ENCODE measurements around the gene AKT3. TPM values are rescaled to one million over a fixed set of nuclear protein-coding genes. Genes with fewer than 3 reads are reported as not detected.

The AKT3 gene
- total RNA-seq, 2 experiments from 2014 or later, result 80.4 to 88.5 TPM

DNA sequence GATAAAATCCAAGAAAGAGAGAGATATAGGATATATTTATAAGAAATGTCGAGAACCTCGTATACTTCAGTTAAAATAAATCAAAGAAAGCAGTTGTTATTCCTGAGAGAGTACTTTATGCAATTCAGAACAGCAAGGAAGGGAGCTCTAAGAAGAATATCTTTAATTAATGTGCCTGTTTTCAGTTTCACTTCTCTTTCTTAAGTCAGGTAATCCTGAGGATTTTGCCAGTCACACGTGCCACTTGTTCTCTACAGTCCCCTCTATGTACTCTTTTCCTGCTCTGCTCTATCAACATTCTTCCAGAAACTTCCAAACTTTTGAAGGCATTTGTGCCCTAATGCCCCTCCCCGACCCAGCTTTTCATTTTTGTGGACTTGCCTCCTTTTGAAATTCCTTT lies 211.9 kb downstream of the AKT3 start:
- Mint-ChIP-seq H3K9me3 (no peaks in the 10 kb centered on the region), H3K36me3 (ENCODE audit: low read depth) (peaks cover 90% of the 10 kb centered on the region), H3K4me3 (no peak overlapping the region), H3K27me3 (no peaks in the 10 kb centered on the region), H3K27ac (no peak overlapping the region), H3K4me1 (ENCODE audit: low read depth) (peaks cover 7% of the 10 kb centered on the region)
- peaks cover 18% of the 10 kb centered on the region for H3K36me3 ChIP-seq (ENCODE audit: insufficient read depth, low read length)
- H3K4me1 ChIP-seq (ENCODE audit: insufficient read depth, low read length), result no peaks in the 10 kb centered on the region
- DNase-seq, result no peak
- intact Hi-C loops (cut with DNase I, micrococcal nuclease), result no loop called here
- ChIA-PET POLR2A (no interaction called here), CTCF (no interaction called here)
- peaks cover 0 to 8% of the 10 kb centered on the region in 2 experiments for H3K9me3 ChIP-seq (ENCODE audit: control insufficient read depth in 1 of 2, insufficient read depth in 1 of 2, low read length in 2 of 2)
- H3K4me3 ChIP-seq (ENCODE audit: low read length), result no peak overlapping the region
- H3K27ac ChIP-seq (ENCODE audit: low read depth in 1 of 2, low read length in 2 of 2), result no peak overlapping the region
- no peak for ATAC-seq (ENCODE audit: poor library complexity)
- H3K27me3 ChIP-seq (ENCODE audit: control insufficient read depth in 1 of 2, insufficient read depth in 2 of 2, low read length in 2 of 2), result no peaks in the 10 kb centered on the region
- TF ChIP-seq, protein P1, sequence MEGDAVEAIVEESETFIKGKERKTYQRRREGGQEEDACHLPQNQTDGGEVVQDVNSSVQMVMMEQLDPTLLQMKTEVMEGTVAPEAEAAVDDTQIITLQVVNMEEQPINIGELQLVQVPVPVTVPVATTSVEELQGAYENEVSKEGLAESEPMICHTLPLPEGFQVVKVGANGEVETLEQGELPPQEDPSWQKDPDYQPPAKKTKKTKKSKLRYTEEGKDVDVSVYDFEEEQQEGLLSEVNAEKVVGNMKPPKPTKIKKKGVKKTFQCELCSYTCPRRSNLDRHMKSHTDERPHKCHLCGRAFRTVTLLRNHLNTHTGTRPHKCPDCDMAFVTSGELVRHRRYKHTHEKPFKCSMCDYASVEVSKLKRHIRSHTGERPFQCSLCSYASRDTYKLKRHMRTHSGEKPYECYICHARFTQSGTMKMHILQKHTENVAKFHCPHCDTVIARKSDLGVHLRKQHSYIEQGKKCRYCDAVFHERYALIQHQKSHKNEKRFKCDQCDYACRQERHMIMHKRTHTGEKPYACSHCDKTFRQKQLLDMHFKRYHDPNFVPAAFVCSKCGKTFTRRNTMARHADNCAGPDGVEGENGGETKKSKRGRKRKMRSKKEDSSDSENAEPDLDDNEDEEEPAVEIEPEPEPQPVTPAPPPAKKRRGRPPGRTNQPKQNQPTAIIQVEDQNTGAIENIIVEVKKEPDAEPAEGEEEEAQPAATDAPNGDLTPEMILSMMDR (IDR thresholded peaks at IDR 0.05), result no peak

DNA sequence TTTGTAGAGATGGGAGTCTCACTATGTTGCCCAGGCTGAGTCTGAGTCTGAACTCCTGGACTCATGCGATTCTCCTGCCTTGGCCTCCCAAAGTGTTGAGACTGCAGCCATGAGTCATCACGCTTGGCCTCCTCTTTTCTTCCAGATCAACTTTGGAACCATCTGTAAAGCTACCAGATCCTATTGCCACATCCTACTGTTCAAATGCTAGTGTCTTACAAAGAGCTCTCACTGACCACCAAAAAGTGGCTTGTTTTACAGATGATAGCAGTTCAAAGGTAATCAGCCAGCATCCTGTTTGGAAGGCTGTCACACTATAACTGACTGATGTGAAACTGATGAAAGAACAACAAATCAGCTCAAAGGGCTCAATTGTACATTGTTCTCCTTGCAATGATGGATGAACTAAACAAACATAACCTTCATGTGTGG lies 221.6 kb downstream of the AKT3 start:
- Histone ChIP-seq H3K27me3 (ENCODE audit: control insufficient read depth in 1 of 2, insufficient read depth in 2 of 2, low read length in 2 of 2) (no peaks in the 10 kb centered on the region), H3K4me3 (ENCODE audit: low read length) (no peak overlapping the region), H3K36me3 (ENCODE audit: insufficient read depth, low read length) (peaks cover 64% of the 10 kb centered on the region), H3K4me1 (ENCODE audit: insufficient read depth, low read length) (no peaks in the 10 kb centered on the region), H3K27ac (ENCODE audit: low read depth in 1 of 2, low read length in 2 of 2) (no peak overlapping the region), H3K9me3 (ENCODE audit: control insufficient read depth in 1 of 2, insufficient read depth in 1 of 2, low read length in 2 of 2) (peaks cover 4 to 6% of the 10 kb centered on the region in 2 experiments)
- H3K27me3 Mint-ChIP-seq, result no peaks in the 10 kb centered on the region
- peaks cover 10% of the 10 kb centered on the region for H3K9me3 Mint-ChIP-seq
- ATAC-seq (ENCODE audit: poor library complexity) (no peak), DNase-seq (no peak)
- CTCF ChIA-PET, result no interaction called here
- intact Hi-C loops (cut with DNase I, micrococcal nuclease), result no loop called here
- no peaks in the 10 kb centered on the region for H3K4me1 Mint-ChIP-seq (ENCODE audit: low read depth)
- no peak overlapping the region for H3K4me3 Mint-ChIP-seq
- H3K36me3 Mint-ChIP-seq (ENCODE audit: low read depth), result peaks cover 99% of the 10 kb centered on the region
- H3K27ac Mint-ChIP-seq, result no peak overlapping the region
- TF ChIP-seq, protein P1 (IDR thresholded peaks at IDR 0.05), result no peak
- POLR2A ChIA-PET, result no interaction called here

DNA sequence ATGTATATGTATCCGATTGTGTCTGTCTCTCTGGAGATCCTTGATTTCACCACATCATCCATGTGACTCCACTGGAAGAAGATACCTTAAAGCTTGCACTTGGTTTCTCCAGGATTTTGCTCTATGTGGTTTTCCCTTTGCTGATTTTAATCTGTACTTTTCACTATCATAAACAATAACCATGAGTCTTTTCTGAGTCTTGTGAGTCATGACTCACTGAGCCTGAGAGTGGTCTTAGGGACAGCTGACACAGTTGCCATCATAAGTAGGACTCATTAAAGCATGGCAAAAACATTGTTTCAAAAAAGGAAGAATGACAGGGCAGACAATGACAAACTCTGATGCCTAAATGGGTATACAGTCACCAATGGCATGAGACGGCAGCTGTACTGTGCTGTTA lies 226.2 kb downstream of the AKT3 start:
- CTCF ChIA-PET, result no interaction called here
- H3K36me3 ChIP-seq (ENCODE audit: insufficient read depth, low read length), result peaks cover 54% of the 10 kb centered on the region

More for the DNA sequence above, 226.2 kb downstream of the AKT3 start:
- Histone ChIP-seq H3K4me3 (ENCODE audit: low read length) (no peak overlapping the region), H3K4me1 (ENCODE audit: insufficient read depth, low read length) (no peaks in the 10 kb centered on the region), H3K9me3 (ENCODE audit: control insufficient read depth in 1 of 2, insufficient read depth in 1 of 2, low read length in 2 of 2) (peaks cover 4 to 12% of the 10 kb centered on the region in 2 experiments), H3K27ac (ENCODE audit: low read depth in 1 of 2, low read length in 2 of 2) (no peak overlapping the region), H3K27me3 (ENCODE audit: control insufficient read depth in 1 of 2, insufficient read depth in 2 of 2, low read length in 2 of 2) (no peaks in the 10 kb centered on the region)
- Mint-ChIP-seq H3K9me3 (peaks cover 10% of the 10 kb centered on the region), H3K27ac (no peak overlapping the region), H3K36me3 (ENCODE audit: low read depth) (peaks cover 98% of the 10 kb centered on the region), H3K4me3 (no peak overlapping the region), H3K4me1 (ENCODE audit: low read depth) (peaks cover 23% of the 10 kb centered on the region), H3K27me3 (no peaks in the 10 kb centered on the region)
- DNase-seq, result no peak
- intact Hi-C loops (cut with DNase I, micrococcal nuclease), result no loop called here
- TF ChIP-seq, protein P1 (IDR thresholded peaks at IDR 0.05), result no peak
- POLR2A ChIA-PET, result no interaction called here
- no peak for ATAC-seq (ENCODE audit: poor library complexity)
